DMS114 treated with DMSO at 0.1 percent for 48 hours (cell line): ENCODE results near the gene CPEB4.

Experiments used
- DNase-seq: peaks from one replicate; lab custom pipeline; 2025; ENCODE audit not compliant: unreplicated experiment; lab: John Stamatoyannopoulos, UW

The CPEB4 gene

GRCh38 chr5:173887610-173888472, at the start of gene CPEB4:
Gene CPEB4, plus strand, starts transcription at chr5:173888349. Its CDS starts 1,385 bp downstream, at chr5:173889734.
- DNase-seq, result peak; percentile 98

GRCh38 chr5:173839117-173839713, 48.9 kb upstream of the CPEB4 start:
- DNase-seq, result no peak

- no peak for DNase-seq
Observed at GRCh38 chr5:173840111-173840983, 47.8 kb upstream of the CPEB4 start.

GRCh38 chr5:173841710-173842109, 46.4 kb upstream of the CPEB4 start:
- no peak for DNase-seq

- DNase-seq, result no peak
Observed at GRCh38 chr5:173843794-173844193, 44.4 kb upstream of the CPEB4 start.

- no peak for DNase-seq
Observed at GRCh38 chr5:173845321-173845720, 42.8 kb upstream of the CPEB4 start.

GRCh38 chr5:173846929-173847501, 41.1 kb upstream of the CPEB4 start:
- no peak for DNase-seq

GRCh38 chr5:173848986-173849596, 39.1 kb upstream of the CPEB4 start:
- no peak for DNase-seq

- no peak for DNase-seq
Observed at GRCh38 chr5:173849908-173850307, 38.2 kb upstream of the CPEB4 start.

- no peak for DNase-seq
Observed at GRCh38 chr5:173850659-173851058, 37.5 kb upstream of the CPEB4 start.

- DNase-seq, result no peak
Observed at GRCh38 chr5:173851595-173852243, 36.4 kb upstream of the CPEB4 start.

- DNase-seq, result no peak
Observed at GRCh38 chr5:173852790-173853359, 35.3 kb upstream of the CPEB4 start.

- DNase-seq, result no peak
Observed at GRCh38 chr5:173853370-173854131, 34.6 kb upstream of the CPEB4 start.

GRCh38 chr5:173855162-173855994, 32.8 kb upstream of the CPEB4 start:
- DNase-seq, result no peak

- no peak for DNase-seq
Observed at GRCh38 chr5:173855995-173856656, 32.0 kb upstream of the CPEB4 start.

- DNase-seq, result no peak
Observed at GRCh38 chr5:173857234-173857633, 30.9 kb upstream of the CPEB4 start.

GRCh38 chr5:173858021-173858669, 30.0 kb upstream of the CPEB4 start:
- no peak for DNase-seq
